ENCODE results near the gene LAPTM5. TPM values are rescaled to one million over a fixed set of nuclear protein-coding genes. Genes with fewer than 3 reads are reported as not detected.

LAPTM5 gene
- total and polyA plus RNA-seq, 5 donors from 2014 or later = 552 to 687 (median 589) TPM

- H3K27ac Mint-ChIP-seq = no peak overlapping the region
Measured at GRCh38 chr1:30693822-30694221, 63.8 kb downstream of the LAPTM5 start.

GRCh38 chr1:30693366-30693765, 64.2 kb downstream of the LAPTM5 start:
- H3K4me3 ChIP-seq (ENCODE audit: low read depth, low read length) = no peak overlapping the region
- no peak for ATAC-seq (ENCODE audit: low read depth in 2 of 2)
- no peaks in the 10 kb centered on the region for H3K9me3 ChIP-seq (ENCODE audit: control insufficient read depth in 2 of 2, low read length in 2 of 2)
- Mint-ChIP-seq H3K4me1 (peaks cover 0 to 9% (median 1%) of the 10 kb centered on the region in 4 donors), H3K36me3 (no peaks in the 10 kb centered on the region), H3K27me3 (peaks cover 27% of the 10 kb centered on the region), H3K9me3 (no peaks in the 10 kb centered on the region), H3K27ac (no peak overlapping the region), H3K4me3 (no peak overlapping the region)
- H3K36me3 ChIP-seq (ENCODE audit: control insufficient read depth, insufficient read depth, low read length) = no peaks in the 10 kb centered on the region
- H3K27me3 ChIP-seq (ENCODE audit: control insufficient read depth, insufficient read depth, low read length) = no peaks in the 10 kb centered on the region
- no peak for DNase-seq
- no peaks in the 10 kb centered on the region for H3K4me1 ChIP-seq (ENCODE audit: control insufficient read depth, insufficient read depth, low read length, poor library complexity, severe bottlenecking)
- no peak overlapping the region for H3K27ac ChIP-seq (ENCODE audit: insufficient read depth, low read length, poor library complexity, severe bottlenecking)

More at GRCh38 chr1:30693822-30694221, 63.8 kb downstream of the LAPTM5 start:
- Histone ChIP-seq H3K36me3 (ENCODE audit: control insufficient read depth, insufficient read depth, low read length) (no peaks in the 10 kb centered on the region), H3K27ac (ENCODE audit: insufficient read depth, low read length, poor library complexity, severe bottlenecking) (no peak overlapping the region), H3K9me3 (ENCODE audit: control insufficient read depth in 2 of 2, low read length in 2 of 2) (no peaks in the 10 kb centered on the region), H3K4me3 (ENCODE audit: low read depth, low read length) (no peak overlapping the region), H3K4me1 (ENCODE audit: control insufficient read depth, insufficient read depth, low read length, poor library complexity, severe bottlenecking) (no peaks in the 10 kb centered on the region), H3K27me3 (ENCODE audit: control insufficient read depth, insufficient read depth, low read length) (no peaks in the 10 kb centered on the region)
- H3K9me3 Mint-ChIP-seq = no peaks in the 10 kb centered on the region
- no peak overlapping the region for H3K4me3 Mint-ChIP-seq
- no peaks in the 10 kb centered on the region for H3K36me3 Mint-ChIP-seq
- no peak for ATAC-seq (ENCODE audit: low read depth in 2 of 2)
- no peak for DNase-seq
- H3K27me3 Mint-ChIP-seq = peaks cover 24% of the 10 kb centered on the region
- peaks cover 0 to 9% (median 1%) of the 10 kb centered on the region in 4 donors for H3K4me1 Mint-ChIP-seq

- H3K27ac Mint-ChIP-seq = no peak overlapping the region
- no peaks in the 10 kb centered on the region for H3K36me3 Mint-ChIP-seq
- H3K9me3 Mint-ChIP-seq = no peaks in the 10 kb centered on the region
Measured at GRCh38 chr1:30692948-30693301, 64.6 kb downstream of the LAPTM5 start.

GRCh38 chr1:30692201-30692947, 65.2 kb downstream of the LAPTM5 start:
- no peak overlapping the region for H3K4me3 Mint-ChIP-seq

More at GRCh38 chr1:30692948-30693301, 64.6 kb downstream of the LAPTM5 start:
- Histone ChIP-seq H3K27ac (ENCODE audit: insufficient read depth, low read length, poor library complexity, severe bottlenecking) (no peak overlapping the region), H3K27me3 (ENCODE audit: control insufficient read depth, insufficient read depth, low read length) (peaks cover 2% of the 10 kb centered on the region), H3K4me3 (ENCODE audit: low read depth, low read length) (no peak overlapping the region), H3K9me3 (ENCODE audit: control insufficient read depth in 2 of 2, low read length in 2 of 2) (no peaks in the 10 kb centered on the region), H3K4me1 (ENCODE audit: control insufficient read depth, insufficient read depth, low read length, poor library complexity, severe bottlenecking) (no peaks in the 10 kb centered on the region), H3K36me3 (ENCODE audit: control insufficient read depth, insufficient read depth, low read length) (no peaks in the 10 kb centered on the region)
- Mint-ChIP-seq H3K4me1 (peaks cover 0 to 9% (median 1%) of the 10 kb centered on the region in 4 donors), H3K27me3 (peaks cover 30% of the 10 kb centered on the region), H3K4me3 (no peak overlapping the region)
- ATAC-seq (ENCODE audit: low read depth in 2 of 2) (no peak), DNase-seq (no peak)

GRCh38 chr1:30691480-30691879, 66.1 kb downstream of the LAPTM5 start:
- no peaks in the 10 kb centered on the region for H3K4me1 ChIP-seq (ENCODE audit: control insufficient read depth, insufficient read depth, low read length, poor library complexity, severe bottlenecking)
- H3K27ac ChIP-seq (ENCODE audit: insufficient read depth, low read length, poor library complexity, severe bottlenecking) = no peak overlapping the region
- H3K27me3 ChIP-seq (ENCODE audit: control insufficient read depth, insufficient read depth, low read length) = peaks cover 2% of the 10 kb centered on the region
- ATAC-seq (ENCODE audit: low read depth in 2 of 2) (no peak), DNase-seq (no peak)
- Mint-ChIP-seq H3K4me3 (no peak overlapping the region), H3K27ac (no peak overlapping the region), H3K36me3 (no peaks in the 10 kb centered on the region), H3K27me3 (peaks cover 42% of the 10 kb centered on the region), H3K9me3 (peaks cover 0 to 3% (median 0%) of the 10 kb centered on the region in 7 donors), H3K4me1 (peaks cover 0 to 9% (median 1%) of the 10 kb centered on the region in 4 donors)
- H3K4me3 ChIP-seq (ENCODE audit: low read depth, low read length) = no peak overlapping the region
- H3K36me3 ChIP-seq (ENCODE audit: control insufficient read depth, insufficient read depth, low read length) = no peaks in the 10 kb centered on the region
- H3K9me3 ChIP-seq (ENCODE audit: control insufficient read depth in 2 of 2, low read length in 2 of 2) = no peaks in the 10 kb centered on the region

More at GRCh38 chr1:30692201-30692947, 65.2 kb downstream of the LAPTM5 start:
- no peaks in the 10 kb centered on the region for H3K36me3 Mint-ChIP-seq
- no peak overlapping the region for H3K27ac ChIP-seq (ENCODE audit: insufficient read depth, low read length, poor library complexity, severe bottlenecking)
- DNase-seq (no peak), ATAC-seq (ENCODE audit: low read depth in 2 of 2) (no peak)
- no peaks in the 10 kb centered on the region for H3K9me3 ChIP-seq (ENCODE audit: control insufficient read depth in 2 of 2, low read length in 2 of 2)
- H3K27me3 Mint-ChIP-seq = peaks cover 35% of the 10 kb centered on the region
- H3K9me3 Mint-ChIP-seq = no peaks in the 10 kb centered on the region
- H3K4me1 Mint-ChIP-seq = peaks cover 0 to 9% (median 1%) of the 10 kb centered on the region in 4 donors
- H3K27me3 ChIP-seq (ENCODE audit: control insufficient read depth, insufficient read depth, low read length) = peaks cover 2% of the 10 kb centered on the region
- H3K36me3 ChIP-seq (ENCODE audit: control insufficient read depth, insufficient read depth, low read length) = no peaks in the 10 kb centered on the region
- no peak overlapping the region for H3K4me3 ChIP-seq (ENCODE audit: low read depth, low read length)
- H3K4me1 ChIP-seq (ENCODE audit: control insufficient read depth, insufficient read depth, low read length, poor library complexity, severe bottlenecking) = no peaks in the 10 kb centered on the region
- peak overlapping the region in 1 of 3 donors; percentile 34 for H3K27ac Mint-ChIP-seq

DNA sequence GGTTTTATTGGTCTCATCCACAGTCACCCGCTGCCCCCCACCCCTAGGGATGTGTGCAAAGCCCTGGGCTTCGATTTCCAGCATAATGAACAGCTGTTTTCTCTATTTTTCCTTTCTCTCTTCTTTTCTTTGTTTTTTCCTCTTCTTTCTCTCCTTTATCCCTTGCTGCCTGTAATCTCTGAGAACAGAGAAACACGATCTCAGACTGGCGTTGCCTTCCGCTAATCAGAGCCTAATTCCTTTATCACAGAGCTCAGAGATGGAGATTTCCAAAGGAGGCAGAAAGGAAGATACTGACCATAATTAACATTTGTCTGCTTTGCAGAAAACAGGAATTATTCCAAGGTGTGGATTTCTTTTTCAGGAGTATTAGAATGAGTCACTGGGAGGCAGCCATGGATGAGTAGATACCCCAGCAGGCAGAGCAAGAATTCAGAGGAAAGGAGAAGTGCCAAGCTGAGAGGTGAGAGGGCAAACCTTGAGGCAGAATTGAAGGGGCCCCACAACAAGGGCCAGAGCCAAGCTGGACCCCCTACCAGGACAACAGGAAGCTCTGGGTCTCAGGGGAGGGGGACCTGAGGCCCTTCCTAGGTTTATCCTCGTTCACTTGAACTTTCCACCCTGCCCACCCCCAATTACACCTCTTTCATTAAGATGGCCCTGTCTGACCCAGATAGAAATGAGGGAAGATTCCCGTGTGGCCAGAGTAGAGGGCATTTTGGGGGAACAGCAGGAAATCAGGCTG, 67.5 kb downstream of the LAPTM5 start:
- Histone ChIP-seq H3K9me3 (ENCODE audit: control insufficient read depth in 2 of 2, low read length in 2 of 2) (no peaks in the 10 kb centered on the region), H3K36me3 (ENCODE audit: control insufficient read depth, insufficient read depth, low read length) (no peaks in the 10 kb centered on the region), H3K27me3 (ENCODE audit: control insufficient read depth, insufficient read depth, low read length) (peaks cover 2% of the 10 kb centered on the region), H3K4me1 (ENCODE audit: control insufficient read depth, insufficient read depth, low read length, poor library complexity, severe bottlenecking) (peaks cover 5% of the 10 kb centered on the region), H3K27ac (ENCODE audit: insufficient read depth, low read length, poor library complexity, severe bottlenecking) (no peak overlapping the region), H3K4me3 (ENCODE audit: low read depth, low read length) (no peak overlapping the region)
- Mint-ChIP-seq H3K36me3 (no peaks in the 10 kb centered on the region), H3K27me3 (peaks cover 50% of the 10 kb centered on the region), H3K27ac (peak overlapping the region in 1 of 3 donors; percentile 48), H3K9me3 (peaks cover 0 to 3% (median 0%) of the 10 kb centered on the region in 7 donors), H3K4me1 (peaks cover 0 to 9% (median 1%) of the 10 kb centered on the region in 4 donors), H3K4me3 (no peak overlapping the region)
- DNase-seq = no peak
- ATAC-seq (ENCODE audit: low read depth in 2 of 2) = no peak

DNA sequence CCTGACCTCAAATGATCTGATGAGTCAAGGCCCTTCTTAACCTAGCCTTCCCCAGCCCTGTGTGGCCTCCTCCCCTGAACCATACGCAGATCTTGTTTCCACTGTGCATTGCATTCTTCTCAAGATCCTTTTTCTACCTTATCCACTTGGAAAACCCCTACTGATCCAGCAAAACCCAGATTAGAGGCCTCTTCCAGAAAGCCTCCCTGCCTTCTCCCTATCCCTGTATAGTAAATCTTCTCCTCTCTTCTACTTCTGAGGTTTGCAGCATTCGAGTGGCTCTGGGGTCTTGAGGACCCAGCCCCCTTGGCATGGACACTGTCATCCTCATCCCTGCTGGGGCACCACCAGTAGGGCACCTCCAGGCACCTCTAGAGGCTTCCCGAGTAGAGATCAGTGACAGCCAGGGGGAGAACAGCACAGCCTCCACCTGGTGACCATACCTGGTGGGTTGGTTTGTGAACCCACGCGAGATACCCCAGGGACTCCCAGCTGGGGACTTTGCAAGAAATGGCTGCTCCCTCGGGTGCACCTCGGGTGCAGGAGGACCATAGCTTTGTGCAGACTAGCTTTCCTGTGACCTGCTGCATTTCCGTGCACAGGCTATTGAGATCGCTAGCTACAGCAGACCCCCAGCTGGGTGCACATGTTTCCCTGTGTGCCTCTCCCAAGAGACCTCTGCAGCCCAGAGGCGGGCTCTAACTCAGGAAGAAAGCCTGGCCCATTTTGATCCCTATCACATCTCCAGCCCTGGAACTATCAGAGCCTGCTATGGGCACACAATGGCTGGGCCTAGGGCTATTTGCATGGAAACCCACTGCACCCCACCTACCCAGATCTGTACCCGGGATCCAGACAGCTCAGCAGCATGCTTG, 68.4 kb downstream of the LAPTM5 start:
- peaks cover 10% of the 10 kb centered on the region for H3K4me1 ChIP-seq (ENCODE audit: control insufficient read depth, insufficient read depth, low read length, poor library complexity, severe bottlenecking)
- Mint-ChIP-seq H3K4me1 (peaks cover 0 to 9% (median 7%) of the 10 kb centered on the region in 4 donors), H3K4me3 (no peak overlapping the region), H3K36me3 (no peaks in the 10 kb centered on the region), H3K27me3 (peaks cover 59% of the 10 kb centered on the region), H3K9me3 (peaks cover 0 to 3% (median 0%) of the 10 kb centered on the region in 7 donors), H3K27ac (no peak overlapping the region)
- no peak overlapping the region for H3K4me3 ChIP-seq (ENCODE audit: low read depth, low read length)
- H3K27me3 ChIP-seq (ENCODE audit: control insufficient read depth, insufficient read depth, low read length) = peaks cover 7% of the 10 kb centered on the region
- H3K9me3 ChIP-seq (ENCODE audit: control insufficient read depth in 2 of 2, low read length in 2 of 2) = no peaks in the 10 kb centered on the region
- ATAC-seq (ENCODE audit: low read depth in 2 of 2) = no peak
- no peak overlapping the region for H3K27ac ChIP-seq (ENCODE audit: insufficient read depth, low read length, poor library complexity, severe bottlenecking)
- no peak for DNase-seq
- no peaks in the 10 kb centered on the region for H3K36me3 ChIP-seq (ENCODE audit: control insufficient read depth, insufficient read depth, low read length)
